Measurements from ENCODE around the gene FA2H. TPM values are rescaled to one million over a fixed set of nuclear protein-coding genes. Genes with fewer than 3 reads are reported as not detected.
A peak's percentile ranks its signal among the peaks of the same experiment; 100 is the strongest.

The FA2H gene
- total and polyA plus RNA-seq, 2 of the 13 experiments (the other 11 are each of a cell fraction or from before 2014, with no cell fraction given) = 0.20 TPM; not detected in 1

- in situ Hi-C loops (cut with HindIII; ENCODE audit: extremely low pct_ligation_motif_present, low pct_unique_long_range_greater_than_20kb) (no loop called here), intact Hi-C loops (cut with micrococcal nuclease; ENCODE audit: unreplicated experiment) (no loop called here)
- POLR2A ChIA-PET = no interaction called here
- H3K4me2 ChIP-seq (ENCODE audit: low read depth, low read length) = no peak overlapping the region
- no TSS peak for BruUV-seq (replicated peaks)
- 31% methylated on average over 17 of the region's 19 CpGs for WGBS (ENCODE audit: low lambda C conversion rate)
- ATAC-seq = no peak
- peaks cover 13% of the 10 kb centered on the region for H3K4me1 ChIP-seq (ENCODE audit: insufficient read depth, low read length)
- no peak overlapping the region for H2AFZ ChIP-seq (ENCODE audit: low read length)
- DNase-seq (ENCODE audit: low spot score) = no peak
- H3K9ac ChIP-seq (ENCODE audit: insufficient read depth, low read depth, low read length) = no peak overlapping the region
- no peaks in the 10 kb centered on the region for H3K9me3 ChIP-seq (ENCODE audit: low read length)
- H3K36me3 ChIP-seq (replicated peaks in 1 of 2; ENCODE audit: control insufficient read depth in 1 of 2, insufficient read depth in 2 of 2, low read length in 2 of 2) = no peaks in the 10 kb centered on the region
- CTCF ChIA-PET (ENCODE audit: low intra/inter-chr PET ratio, low total read pairs) = no interaction called here
- no peaks in the 10 kb centered on the region for H3K79me2 ChIP-seq (ENCODE audit: insufficient read depth, low read length)
- FAIRE-seq = no peak
- no peaks in the 10 kb centered on the region for H4K20me1 ChIP-seq (ENCODE audit: insufficient read depth, low read length)
- H3K4me3 ChIP-seq (replicated peaks in 1 of 3; ENCODE audit: insufficient read depth in 1 of 3, low read depth in 2 of 3, low read length in 3 of 3) = peak overlapping the region in 1 of 3 experiments; percentile 18; a peak in 1 of 6 replicates
- H3K27me3 ChIP-seq (ENCODE audit: control insufficient read depth in 1 of 2, insufficient read depth in 2 of 2, low read length in 2 of 2) = peaks cover 5 to 55% of the 10 kb centered on the region in 2 experiments; a peak in 4 of 5 replicates
- peak; percentile 91; the same call in 1 of the 2 replicates for TF ChIP-seq HNRNPL (IDR thresholded peaks at IDR 0.05; ENCODE audit: low read depth, low read length)
- TF ChIP-seq CREBL2 (CRISPR knock-in tag; IDR thresholded peaks at IDR 0.05; ENCODE audit: borderline replicate concordance) = no peak
- H3K27ac ChIP-seq (ENCODE audit: extremely low read length, insufficient read depth, low read length) = no peak overlapping the region
Measured at GRCh38 chr16:74748616-74749026, 26.0 kb downstream of the FA2H start.

- ChIA-PET CTCF (ENCODE audit: low intra/inter-chr PET ratio, low total read pairs) (no interaction called here), POLR2A (no interaction called here)
- ATAC-seq (no peak), FAIRE-seq (no peak), DNase-seq (ENCODE audit: low spot score) (no peak)
- Histone ChIP-seq H3K4me2 (ENCODE audit: low read depth, low read length) (no peak overlapping the region), H3K27me3 (ENCODE audit: control insufficient read depth in 1 of 2, insufficient read depth in 2 of 2, low read length in 2 of 2) (peaks cover 4 to 61% of the 10 kb centered on the region in 2 experiments; a peak in 4 of 5 replicates), H2AFZ (ENCODE audit: low read length) (no peak overlapping the region), H3K9ac (ENCODE audit: insufficient read depth, low read depth, low read length) (no peak overlapping the region), H3K36me3 (replicated peaks in 1 of 2; ENCODE audit: control insufficient read depth in 1 of 2, insufficient read depth in 2 of 2, low read length in 2 of 2) (no peaks in the 10 kb centered on the region), H4K20me1 (ENCODE audit: insufficient read depth, low read length) (no peaks in the 10 kb centered on the region), H3K9me3 (ENCODE audit: low read length) (no peaks in the 10 kb centered on the region), H3K27ac (ENCODE audit: extremely low read length, insufficient read depth, low read length) (no peak overlapping the region), H3K4me3 (replicated peaks in 1 of 3; ENCODE audit: insufficient read depth in 1 of 3, low read depth in 2 of 3, low read length in 3 of 3) (peak overlapping the region in 1 of 3 experiments; percentile 18; a peak in 1 of 6 replicates), H3K4me1 (ENCODE audit: insufficient read depth, low read length) (peaks cover 19% of the 10 kb centered on the region), H3K79me2 (ENCODE audit: insufficient read depth, low read length) (no peaks in the 10 kb centered on the region)
- intact Hi-C loops (cut with micrococcal nuclease; ENCODE audit: unreplicated experiment) = no loop called here
- WGBS (ENCODE audit: low lambda C conversion rate) = 61% methylated on average over 29 of the region's 32 CpGs
- in situ Hi-C loops (cut with HindIII; ENCODE audit: extremely low pct_ligation_motif_present, low pct_unique_long_range_greater_than_20kb) = no loop called here
- TF ChIP-seq CENPBD1 (CRISPR knock-in tag; IDR thresholded peaks at IDR 0.05; ENCODE audit: borderline replicate concordance, low read depth) (no peak), ATF5 (CRISPR knock-in tag; IDR thresholded peaks at IDR 0.05; ENCODE audit: low read depth) (no peak), BCL6 (CRISPR knock-in tag; IDR thresholded peaks at IDR 0.05) (no peak), ZNF333 (CRISPR knock-in tag; IDR thresholded peaks at IDR 0.05; ENCODE audit: borderline replicate concordance) (0 out of 2 replicates have a peak, but pooled peaks have one; percentile 40), HOXA5 (CRISPR knock-in tag; IDR thresholded peaks at IDR 0.05) (no peak)
- BruUV-seq (replicated peaks) = no TSS peak
Measured at GRCh38 chr16:74747716-74748615, 26.7 kb downstream of the FA2H start.
